ENCODE results near the gene TMC1. TPM values are rescaled to one million over a fixed set of nuclear protein-coding genes. Genes with fewer than 3 reads are reported as not detected.

The TMC1 gene
- total RNA-seq (2022; extraction: Qiagen RNA extraction) = 0.03 to 0.21 TPM (median 0.13 TPM) in 4 of 5 replicates, not detected in the other

GRCh38 chr9:72521416-72521815, at the start of gene TMC1:
TSS of gene TMC1 (plus strand) at chr9:72521608. CDS start at chr9:72648649, 127,041 bp downstream.

Other genes starting within 250 kb of the TMC1 start
- 166 to 271 TPM (median 234 TPM) in 5 replicates for gene ZFAND5, start 156.4 kb upstream of the TMC1 start, total RNA-seq (2022; extraction: Qiagen RNA extraction)

Data from A549 treated with Hydrocortisone at 1 μM for 4 hours (cell line).